RWPE1 (cell line): ENCODE data around the gene ARHGAP12.

Experiments used
- CTCF ChIA-PET: fragments of 350-600 bp; sonication (Branson Sonifier 250); formaldehyde crosslinking; extraction: SDS; loops from one replicate; lab custom pipeline; 2021; lab: Yijun Ruan, JAX
- POLR2A ChIA-PET: fragments of 400-600 bp; formaldehyde crosslinking; extraction: SDS; loops from one replicate; lab custom pipeline; 2020; ENCODE audit warnings: antibody characterized with exemption; ENCODE audit not compliant: low non-redundant PET; lab: Yijun Ruan, JAX
- DNase-seq: peaks from one replicate; pipeline ENCODE4 v3.0.0; 2012; ENCODE audit warnings: low spot score
- H3K27ac ChIP-seq: fragments of 450-650 bp; 2 replicates; pipeline ENCODE4 v1.5.1; 2017
- TF ChIP-seq, protein P1 (sequence below): fragments of 450-650 bp; conservative IDR thresholded peaks from 2 replicates; pipeline ENCODE4 v1.5.1; 2017; ENCODE audit warnings: low read depth, mild to moderate bottlenecking

Gene ARHGAP12

DNA sequence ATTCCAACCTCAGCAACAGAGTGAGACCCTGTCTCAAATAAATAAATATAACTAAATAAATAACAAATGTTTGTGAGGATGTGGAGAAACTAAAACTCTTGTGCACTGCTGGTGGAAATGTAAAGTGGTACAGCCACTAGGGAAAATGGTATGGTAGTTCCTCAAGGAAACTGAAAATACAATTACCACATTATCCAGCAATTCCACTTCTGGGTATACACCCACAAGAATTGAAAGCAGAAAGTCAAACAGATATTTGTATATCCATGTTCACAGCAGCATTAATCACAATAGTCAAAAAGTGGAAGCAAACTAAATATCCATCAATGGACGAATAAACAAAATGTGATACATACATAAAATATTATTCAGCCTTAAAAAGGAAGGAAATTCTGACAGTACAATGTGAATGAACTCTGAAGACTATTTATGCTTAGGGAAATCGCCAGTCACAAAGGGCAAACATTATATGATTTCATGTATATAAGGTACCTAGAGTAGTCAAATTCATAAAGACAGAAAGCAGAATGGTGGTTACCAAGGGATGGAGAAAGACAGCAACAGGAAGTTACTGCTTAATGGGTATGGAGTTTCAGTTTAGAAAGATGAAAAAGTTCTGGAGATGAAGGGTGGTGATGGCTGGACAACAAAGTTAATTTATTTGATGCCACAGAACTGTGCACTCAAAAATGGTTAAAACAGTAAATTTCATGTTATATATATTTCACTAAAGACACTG, 9.8 kb downstream of the ARHGAP12 start:
- POLR2A ChIA-PET: no interaction called here

DNA sequence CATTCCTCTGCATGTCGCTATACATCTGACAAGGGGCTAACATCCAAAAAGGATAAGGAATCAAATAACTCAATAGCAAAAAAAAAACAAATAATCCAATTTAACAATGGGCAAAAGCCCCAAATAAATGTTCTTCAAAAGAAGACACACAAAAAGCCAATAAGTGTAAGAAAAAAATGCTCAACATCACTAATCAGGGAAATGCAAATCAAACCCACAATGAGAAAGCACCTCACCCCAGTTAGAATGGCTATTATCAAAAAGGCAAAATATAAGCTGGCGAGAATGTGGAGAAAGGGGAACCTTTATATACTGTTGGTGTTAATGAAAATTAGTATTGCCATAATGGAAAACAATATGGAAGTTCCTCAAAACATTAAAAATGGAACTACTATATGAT, 14.3 kb downstream of the ARHGAP12 start:
- no peak overlapping the region for H3K27ac ChIP-seq
- TF ChIP-seq, protein P1, sequence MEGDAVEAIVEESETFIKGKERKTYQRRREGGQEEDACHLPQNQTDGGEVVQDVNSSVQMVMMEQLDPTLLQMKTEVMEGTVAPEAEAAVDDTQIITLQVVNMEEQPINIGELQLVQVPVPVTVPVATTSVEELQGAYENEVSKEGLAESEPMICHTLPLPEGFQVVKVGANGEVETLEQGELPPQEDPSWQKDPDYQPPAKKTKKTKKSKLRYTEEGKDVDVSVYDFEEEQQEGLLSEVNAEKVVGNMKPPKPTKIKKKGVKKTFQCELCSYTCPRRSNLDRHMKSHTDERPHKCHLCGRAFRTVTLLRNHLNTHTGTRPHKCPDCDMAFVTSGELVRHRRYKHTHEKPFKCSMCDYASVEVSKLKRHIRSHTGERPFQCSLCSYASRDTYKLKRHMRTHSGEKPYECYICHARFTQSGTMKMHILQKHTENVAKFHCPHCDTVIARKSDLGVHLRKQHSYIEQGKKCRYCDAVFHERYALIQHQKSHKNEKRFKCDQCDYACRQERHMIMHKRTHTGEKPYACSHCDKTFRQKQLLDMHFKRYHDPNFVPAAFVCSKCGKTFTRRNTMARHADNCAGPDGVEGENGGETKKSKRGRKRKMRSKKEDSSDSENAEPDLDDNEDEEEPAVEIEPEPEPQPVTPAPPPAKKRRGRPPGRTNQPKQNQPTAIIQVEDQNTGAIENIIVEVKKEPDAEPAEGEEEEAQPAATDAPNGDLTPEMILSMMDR: no peak
- no peak for DNase-seq
- POLR2A ChIA-PET: no interaction called here
- CTCF ChIA-PET: interaction anchor here (0.9 kb wide), 1 partner anchor 16 kb away, joined by 3 read pairs; no protein-coding TSS in a partner anchor

More for the DNA sequence above, 9.8 kb downstream of the ARHGAP12 start:
- CTCF ChIA-PET: no interaction called here
- TF ChIP-seq, protein P1: no peak
- no peak overlapping the region for H3K27ac ChIP-seq
- DNase-seq: no peak

DNA sequence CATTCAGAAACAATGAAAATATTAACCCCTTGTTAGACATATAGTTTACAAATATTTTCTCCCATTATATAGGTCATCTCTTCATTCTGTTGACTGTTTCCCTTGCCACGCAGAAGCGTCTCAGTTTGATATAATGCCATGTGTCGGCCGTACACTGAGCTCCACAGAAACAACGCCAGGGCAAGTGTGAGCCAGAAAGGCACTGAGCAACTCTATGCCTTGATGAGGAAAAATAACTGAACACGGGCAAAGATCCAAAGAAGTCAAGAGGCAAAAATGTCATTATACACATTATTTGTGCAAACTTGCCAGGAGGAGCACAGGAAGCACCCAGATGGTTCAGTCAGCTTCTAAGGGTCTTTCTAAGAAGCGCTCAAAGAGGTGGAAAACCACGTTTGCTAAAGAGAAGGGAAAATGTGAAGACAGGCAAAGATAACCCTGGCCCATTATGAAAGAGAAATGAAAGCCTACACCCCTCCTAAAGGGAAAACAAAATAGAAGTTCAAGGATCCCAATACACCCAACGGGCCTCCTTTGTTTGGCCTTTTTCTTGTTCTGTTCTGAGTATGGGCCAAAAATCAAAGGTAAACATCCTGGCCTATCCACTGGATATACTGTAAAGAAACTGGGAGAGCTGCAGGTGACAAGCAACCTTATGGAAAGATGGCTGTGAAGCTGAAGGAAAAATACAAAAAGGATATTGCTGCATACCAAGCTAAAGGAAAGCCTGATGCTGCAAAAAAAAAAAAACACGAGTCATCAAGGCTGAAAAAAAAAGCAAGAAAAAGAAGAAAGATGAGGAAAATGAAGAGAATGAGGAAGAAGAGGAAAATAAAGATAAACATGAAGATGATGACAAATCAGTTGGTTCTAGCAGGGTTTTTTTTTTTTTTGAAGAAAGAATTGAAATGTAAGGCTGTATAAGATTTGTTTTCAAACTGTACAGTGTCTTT, 15.5 kb downstream of the ARHGAP12 start:
- no peak for DNase-seq
- POLR2A ChIA-PET: no interaction called here
- TF ChIP-seq, protein P1: no peak
- H3K27ac ChIP-seq: no peak overlapping the region
- CTCF ChIA-PET: interaction anchor here (0.6 kb wide), 2 partner anchors 35 to 298 kb away, joined by 3 read pairs; no protein-coding TSS in a partner anchor

DNA sequence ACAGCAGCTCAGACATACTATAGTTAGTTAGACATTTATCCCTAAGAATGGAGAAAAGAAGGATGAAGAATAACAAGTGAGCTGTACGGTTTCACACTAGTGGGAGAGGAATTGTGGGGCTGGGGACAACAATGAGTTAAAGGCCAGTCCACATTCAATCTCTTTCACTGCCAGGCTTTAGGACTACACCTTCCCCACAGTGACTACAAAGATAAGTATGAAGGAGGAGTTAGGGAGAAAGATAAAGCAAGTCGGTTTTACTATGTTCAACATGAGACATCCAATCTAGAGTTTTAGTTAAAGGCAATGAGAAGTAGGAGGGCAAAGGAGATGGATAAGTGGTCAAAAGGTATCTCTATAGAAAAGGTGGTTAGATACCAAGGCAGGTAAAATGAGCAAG, 16.3 kb downstream of the ARHGAP12 start:
- TF ChIP-seq, protein P1: no peak
- ChIA-PET POLR2A (no interaction called here), CTCF (interaction anchor here (0.6 kb wide), 1 partner anchor 34 kb away, joined by 3 read pairs; no protein-coding TSS in a partner anchor)
- H3K27ac ChIP-seq: no peak overlapping the region
- peak; percentile 44 for DNase-seq

DNA sequence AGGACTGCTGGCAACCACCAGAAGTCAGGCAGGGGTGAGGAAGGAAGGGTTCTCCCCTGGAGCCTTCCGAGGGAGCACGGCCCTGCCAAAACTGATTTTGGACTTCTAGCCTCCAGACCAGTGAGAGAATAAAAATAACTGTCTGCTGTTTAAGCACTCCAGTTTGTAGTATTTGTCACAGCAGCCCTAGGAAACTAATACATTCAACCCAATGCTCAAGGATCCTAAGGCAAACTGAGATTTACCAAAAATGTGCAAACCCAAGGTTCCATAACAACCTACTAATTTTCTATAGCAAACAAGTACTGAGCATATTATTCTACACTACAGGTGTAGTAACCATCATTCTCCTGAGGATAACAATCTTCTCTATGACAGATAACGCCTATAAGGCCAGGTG, 18.6 kb downstream of the ARHGAP12 start:
- CTCF ChIA-PET: no interaction called here

DNA sequence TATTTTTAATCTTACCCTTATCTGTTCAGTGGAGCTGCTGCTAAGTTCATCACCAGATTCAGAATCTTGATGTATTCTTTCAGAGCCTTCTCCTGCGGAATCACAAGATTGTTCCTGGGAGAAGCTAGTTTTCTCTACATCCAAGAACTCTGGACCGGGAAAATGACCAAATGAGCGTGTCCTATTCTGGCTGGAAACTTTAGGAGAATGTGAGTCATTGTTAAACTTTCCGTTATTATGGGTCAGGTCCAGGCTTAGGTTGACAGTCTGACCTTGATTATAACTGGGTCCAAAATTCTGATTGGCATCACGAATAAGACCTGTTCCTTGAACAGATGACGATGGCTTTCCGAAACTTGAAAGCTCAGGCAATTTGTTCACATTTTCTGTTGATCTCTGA, 20.5 kb downstream of the ARHGAP12 start:
- CTCF ChIA-PET: no interaction called here
- POLR2A ChIA-PET: no interaction called here
- DNase-seq: no peak
- TF ChIP-seq, protein P1: no peak
- H3K27ac ChIP-seq: no peak overlapping the region

More for the DNA sequence above, 18.6 kb downstream of the ARHGAP12 start:
- POLR2A ChIA-PET: no interaction called here
- H3K27ac ChIP-seq: no peak overlapping the region
- TF ChIP-seq, protein P1: no peak
- no peak for DNase-seq
